Brain microvascular endothelial cell (primary cell): ENCODE measurements around the gene FOXL2NB.

Experiments
- DNase-seq: peaks from one replicate; pipeline ENCODE4 v3.0.0-alpha.2; 2020
- H3K27ac ChIP-seq: fragments of 250-450 bp; sonication (Bioruptor Pico); 2 replicates; pipeline ENCODE4 v1.5.1; 2020; ENCODE audit warnings: mild to moderate bottlenecking, moderate library complexity
- H3K27me3 ChIP-seq: fragments of 250-450 bp; sonication (Bioruptor Pico); replicated peaks from 2 replicates; pipeline ENCODE4 v1.5.1; 2020; ENCODE audit warnings: mild to moderate bottlenecking
- H3K36me3 ChIP-seq: fragments of 250-450 bp; sonication (Bioruptor Pico); replicated peaks from 2 replicates; pipeline ENCODE4 v1.5.1; 2020; ENCODE audit warnings: mild to moderate bottlenecking
- H3K4me3 ChIP-seq: 2 replicates; pipeline ENCODE4 v1.5.1; 2011; ENCODE audit warnings: low read depth, mild to moderate bottlenecking, control low read depth, low read length, moderate library complexity
- CTCF ChIP-seq: IDR thresholded peaks from 2 replicates; pipeline ENCODE4 v1.5.1; 2011; ENCODE audit warnings: low read depth, mild to moderate bottlenecking, moderate library complexity, low read length, control low read depth, inconsistent platforms; ENCODE audit errors: missing control alignments
- in situ Hi-C: cut with HindIII; loops from 2 replicates; pipeline ENCODE4 v1.10.0; 2017; ENCODE audit warnings: low sequenced_read_pairs, low pct_ligation_motif_present

The FOXL2NB gene

GRCh38 chr3:138942271-138942670 lies 4.7 kb upstream of the FOXL2NB start:
- H3K4me3 ChIP-seq = no peak overlapping the region
- DNase-seq = no peak
- H3K27me3 ChIP-seq = peaks cover 93% of the 10 kb centered on the region
- no peaks in the 10 kb centered on the region for H3K36me3 ChIP-seq
- in situ Hi-C loops = loop anchor here (25.0 kb wide), 1 partner anchor 370 kb away; no protein-coding TSS in a partner anchor
- no peak overlapping the region for H3K27ac ChIP-seq
- no peak for TF ChIP-seq CTCF

- in situ Hi-C loops = loop anchor here (25.0 kb wide), 1 partner anchor 369 kb away; no protein-coding TSS in a partner anchor
- Histone ChIP-seq H3K27ac (no peak overlapping the region), H3K4me3 (no peak overlapping the region), H3K36me3 (no peaks in the 10 kb centered on the region), H3K27me3 (peaks cover 93% of the 10 kb centered on the region)
- DNase-seq = no peak
- peak; percentile 11 for TF ChIP-seq CTCF
Measured at GRCh38 chr3:138942861-138943623, 4.0 kb upstream of the FOXL2NB start.

GRCh38 chr3:138943724-138944653 lies 3.0 kb upstream of the FOXL2NB start:
- H3K27ac ChIP-seq = no peak overlapping the region
- in situ Hi-C loops = loop anchor here (25.0 kb wide), 1 partner anchor 368 kb away; no protein-coding TSS in a partner anchor
- no peaks in the 10 kb centered on the region for H3K36me3 ChIP-seq
- no peak for DNase-seq
- H3K4me3 ChIP-seq = no peak overlapping the region
- TF ChIP-seq CTCF = no peak
- H3K27me3 ChIP-seq = peaks cover 93% of the 10 kb centered on the region

- no peak for TF ChIP-seq CTCF
- DNase-seq = no peak
- in situ Hi-C loops = loop anchor here (25.0 kb wide), 1 partner anchor 368 kb away; no protein-coding TSS in a partner anchor
- Histone ChIP-seq H3K36me3 (no peaks in the 10 kb centered on the region), H3K27me3 (peaks cover 93% of the 10 kb centered on the region), H3K27ac (no peak overlapping the region), H3K4me3 (peak overlapping the region; percentile 15)
Measured at GRCh38 chr3:138944654-138944928, 2.4 kb upstream of the FOXL2NB start.

GRCh38 chr3:138944929-138945708 lies 1.9 kb upstream of the FOXL2NB start:
- H3K27ac ChIP-seq = no peak overlapping the region
- peaks cover 93% of the 10 kb centered on the region for H3K27me3 ChIP-seq
- no peaks in the 10 kb centered on the region for H3K36me3 ChIP-seq
- no peak for DNase-seq
- no peak for TF ChIP-seq CTCF
- in situ Hi-C loops = loop anchor here (25.0 kb wide), 1 partner anchor 367 kb away; no protein-coding TSS in a partner anchor
- peak overlapping the region; percentile 15 for H3K4me3 ChIP-seq
